ENCODE measurements around the gene ANKRD44. TPM values are rescaled to one million over a fixed set of nuclear protein-coding genes. Genes with fewer than 3 reads are reported as not detected.

ANKRD44 gene
- total and polyA plus RNA-seq, 2 of the 8 experiments (the other 6 are each of a cell fraction or from before 2014, with no cell fraction given): 1.2 to 1.3 TPM

- no peak for TF ChIP-seq RNF2 (IDR thresholded peaks at IDR 0.05; ENCODE audit: borderline replicate concordance, low read depth, low read length, missing control alignments, poor library complexity, severe bottlenecking)
These were observed 94.1 kb downstream of the ANKRD44 start (continued) for GRCh38 chr2:197216361-197216979.

Data from H1 (cell line).